ENCODE measurements around the gene PRPF38B. TPM values are rescaled to one million over a fixed set of nuclear protein-coding genes. Genes with fewer than 3 reads are reported as not detected.

The PRPF38B gene
- total and polyA plus RNA-seq, 10 of the 15 experiments (the other 5 are each of a cell fraction or from before 2014, with no cell fraction given): 32.9 to 79.2 (median 47.8) TPM

DNA sequence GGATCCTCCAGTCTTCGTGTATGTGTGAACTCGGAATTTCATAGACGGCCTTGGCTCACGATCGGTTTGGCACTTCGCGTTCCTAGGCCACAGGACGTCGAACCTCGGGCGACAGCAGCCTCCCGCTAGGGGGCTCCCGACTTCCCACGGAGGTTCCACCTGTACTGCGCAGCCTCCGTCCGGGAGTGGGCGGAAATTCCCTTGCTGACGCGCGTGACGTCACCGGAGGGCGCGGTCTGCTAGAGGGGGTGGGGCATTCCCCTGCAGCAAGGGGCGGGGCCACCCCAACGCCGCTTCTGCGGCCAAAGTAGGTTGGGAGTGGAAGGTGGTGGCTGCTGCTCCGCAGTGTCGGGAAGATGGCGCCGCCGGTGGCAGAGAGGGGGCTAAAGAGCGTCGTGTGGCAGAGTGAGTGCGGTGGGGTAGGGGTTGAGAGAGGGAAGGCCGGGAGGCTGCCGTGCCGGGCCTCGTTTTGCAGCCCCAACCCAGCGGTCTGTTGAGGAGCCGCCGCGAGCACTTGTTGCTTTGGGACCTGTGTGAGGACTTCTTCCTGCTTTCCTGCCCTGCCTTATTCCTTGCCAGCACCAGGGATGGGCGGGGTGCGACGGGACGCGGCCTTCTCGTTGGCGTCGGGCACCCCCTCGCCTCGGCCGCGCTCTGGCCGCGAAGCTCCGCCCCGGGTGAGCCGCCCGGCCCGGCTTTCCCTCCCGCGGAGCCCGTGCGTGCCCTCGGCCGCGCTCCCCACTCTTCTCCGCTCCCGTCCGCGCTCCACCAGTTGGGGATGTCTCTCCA, 54.5 kb downstream of the PRPF38B start, which contains the start of gene STXBP3 (continued):
- TF ChIP-seq, protein P1, sequence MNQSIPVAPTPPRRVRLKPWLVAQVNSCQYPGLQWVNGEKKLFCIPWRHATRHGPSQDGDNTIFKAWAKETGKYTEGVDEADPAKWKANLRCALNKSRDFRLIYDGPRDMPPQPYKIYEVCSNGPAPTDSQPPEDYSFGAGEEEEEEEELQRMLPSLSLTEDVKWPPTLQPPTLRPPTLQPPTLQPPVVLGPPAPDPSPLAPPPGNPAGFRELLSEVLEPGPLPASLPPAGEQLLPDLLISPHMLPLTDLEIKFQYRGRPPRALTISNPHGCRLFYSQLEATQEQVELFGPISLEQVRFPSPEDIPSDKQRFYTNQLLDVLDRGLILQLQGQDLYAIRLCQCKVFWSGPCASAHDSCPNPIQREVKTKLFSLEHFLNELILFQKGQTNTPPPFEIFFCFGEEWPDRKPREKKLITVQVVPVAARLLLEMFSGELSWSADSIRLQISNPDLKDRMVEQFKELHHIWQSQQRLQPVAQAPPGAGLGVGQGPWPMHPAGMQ (IDR thresholded peaks at IDR 0.05; ENCODE audit: borderline replicate concordance): no peak
- no peak for TF ChIP-seq EP300 (IDR thresholded peaks at IDR 0.05; ENCODE audit: borderline replicate concordance in 1 of 2, control insufficient read depth in 1 of 2, low read depth in 2 of 2, low read length in 2 of 2)
- 0 out of 2 replicates have a peak, but pooled peaks have one; percentile 27 for TF ChIP-seq NRF1 (conservative IDR thresholded peaks at IDR 0.05; ENCODE audit: low read depth, low read length)
- TF ChIP-seq ESRRA (IDR thresholded peaks at IDR 0.05; ENCODE audit: low read length): no peak
- peak; percentile 92 for TF ChIP-seq HDGF (IDR thresholded peaks at IDR 0.05)

DNA sequence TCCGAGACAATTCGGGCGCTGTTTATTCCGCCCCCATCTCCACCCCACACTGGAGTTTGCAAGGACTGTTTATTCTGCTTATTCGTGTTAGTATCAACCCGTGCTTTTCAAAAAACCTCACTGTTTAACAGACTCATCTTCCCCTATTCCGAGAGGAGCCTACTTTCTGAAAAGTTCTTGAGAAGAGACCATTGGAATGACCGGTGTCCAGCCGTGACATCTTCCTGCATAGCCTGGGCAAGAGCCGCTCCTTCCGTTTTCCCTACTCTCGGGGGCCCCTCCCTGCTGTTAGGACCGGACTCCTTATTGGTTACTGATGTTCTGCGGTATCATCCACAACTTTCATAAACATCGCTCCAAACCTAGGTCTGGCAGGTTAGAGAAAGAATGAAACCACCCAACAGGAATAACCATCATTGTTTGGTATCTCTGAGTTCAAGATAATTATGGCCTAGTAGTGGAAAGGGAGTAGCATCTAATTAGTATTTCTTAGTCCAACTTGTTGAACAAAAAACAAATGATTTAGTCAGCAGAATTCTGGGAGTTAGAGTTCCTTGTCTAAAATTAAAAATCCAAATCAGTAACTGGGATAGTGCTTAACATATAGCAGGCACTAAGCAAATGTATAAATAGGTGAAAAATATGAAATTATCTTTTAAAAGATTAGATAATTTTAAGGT, 55.2 kb downstream of the PRPF38B start:
- Histone ChIP-seq H3K4me2 (ENCODE audit: control insufficient read depth, insufficient read depth) (peak overlapping the region; percentile 45), H2AFZ (ENCODE audit: control insufficient read depth, low read depth, low read length) (peak overlapping the region; percentile 93), H3K4me3 (peak overlapping the region; percentile 94), H3K4me1 (ENCODE audit: control insufficient read depth, insufficient read depth, low read length) (no peaks in the 10 kb centered on the region), H3K9me3 (replicated peaks; ENCODE audit: control insufficient read depth, insufficient read depth, low read length) (no peaks in the 10 kb centered on the region), H3K36me3 (ENCODE audit: control insufficient read depth in 2 of 2, insufficient read depth in 2 of 2, low read length in 1 of 2) (no peaks in the 10 kb centered on the region), H3K9ac (ENCODE audit: control insufficient read depth, insufficient read depth, low read length) (peak overlapping the region; percentile 82), H4K20me1 (ENCODE audit: control insufficient read depth, insufficient read depth) (no peaks in the 10 kb centered on the region), H3K79me2 (ENCODE audit: control insufficient read depth, insufficient read depth, low read length) (peaks cover 11% of the 10 kb centered on the region), H3K27me3 (replicated peaks in 1 of 2; ENCODE audit: control insufficient read depth in 2 of 2, insufficient read depth in 2 of 2, low read length in 1 of 2) (no peaks in the 10 kb centered on the region), H3K27ac (ENCODE audit: control insufficient read depth, insufficient read depth) (peak overlapping the region; percentile 87)
- BruUV-seq (replicated peaks): TSS peak; percentile 72
- ChIA-PET CTCF (interaction anchor here (1.6 kb wide), 1 partner anchor 54 kb away, joined by 4 read pairs; no protein-coding TSS in a partner anchor), SMC1A (ENCODE audit: uncharacterized antibody, unreplicated experiment) (no interaction called here), RAD21 (ENCODE audit: unreplicated experiment) (interaction anchor here (1.5 kb wide), 1 partner anchor 54 kb away, joined by 4 read pairs; no protein-coding TSS in a partner anchor), POLR2A (no interaction called here)
- intact Hi-C loops (cut with micrococcal nuclease; ENCODE audit: unreplicated experiment): loop anchor here (2.0 kb wide), 1 partner anchor 55 kb away; the partner anchor contains the start of gene PRPF38B
- in situ Hi-C loops (cut with MboI): no loop called here
- 2% methylated on average over 15 of the region's 15 CpGs for WGBS (ENCODE audit: insufficient coverage, insufficient replicate concordance, low lambda C conversion rate, missing lambda C conversion rate)
- peak; percentile 58 for ATAC-seq
- DNase-seq (ENCODE audit: low read depth, low spot score): peak; percentile 13
- TF ChIP-seq CREB1 (IDR thresholded peaks at IDR 0.05; ENCODE audit: low read depth): peak; percentile 31; the same call in 1 of the 2 replicates
- 0 out of 2 replicates have a peak, but pooled peaks have one; percentile 43 for TF ChIP-seq NFYB (IDR thresholded peaks at IDR 0.05; ENCODE audit: insufficient read depth, low read depth, low read length)
- no peak for TF ChIP-seq HDGF (IDR thresholded peaks at IDR 0.05)
- TF ChIP-seq HDAC2 (IDR thresholded peaks at IDR 0.05): no peak
- no peak for TF ChIP-seq TCF12 (IDR thresholded peaks at IDR 0.05; ENCODE audit: low read depth, low read length)
- no peak for TF ChIP-seq RAD51 (IDR thresholded peaks at IDR 0.05)
- TF ChIP-seq RUNX3 (IDR thresholded peaks at IDR 0.05; ENCODE audit: low read length): peak; percentile 44; the same call in 1 of the 2 replicates
- no peak for TF ChIP-seq MEF2A (IDR thresholded peaks at IDR 0.05; ENCODE audit: insufficient read depth, low read depth, low read length)
- 0 out of 2 replicates have a peak, but pooled peaks have one; percentile 10 for TF ChIP-seq EED (IDR thresholded peaks at IDR 0.05; ENCODE audit: low read depth)
- TF ChIP-seq IKZF2 (IDR thresholded peaks at IDR 0.05): peak; percentile 12 to 15; a peak in 2 of 4 replicates
- no peak for TF ChIP-seq SPI1 (IDR thresholded peaks at IDR 0.05; ENCODE audit: borderline replicate concordance, insufficient read depth, low read depth, low read length)
- FAIRE-seq: peak; percentile 7
